ENCODE results near the gene ZFP1. TPM values are rescaled to one million over a fixed set of nuclear protein-coding genes. Genes with fewer than 3 reads are reported as not detected.
A peak's percentile ranks its signal among the peaks of the same experiment; 100 is the strongest.
"Not testable (repeated sequence)": the region's sequence is repeated elsewhere in the genome, so short reads cannot be mapped to it uniquely, and the experiment has no call there.

ZFP1 gene
- total and polyA plus RNA-seq, 2 experiments from 2014 or later: 4.8 to 12.5 TPM

GRCh38 chr16:75208861-75209505 is 60.7 kb downstream of the ZFP1 start:
- H3K27me3 Mint-ChIP-seq (ENCODE audit: insufficient read depth, low read depth, poor library complexity): peaks cover 2% of the 10 kb centered on the region
- Histone ChIP-seq H4K20me1 (replicated peaks; ENCODE audit: insufficient read depth) (0 out of 2 replicates have a peak, but pooled peaks cover 3% of the 10 kb centered on the region), H3K4me1 (ENCODE audit: insufficient read depth) (no peaks in the 10 kb centered on the region), H3K27me3 (ENCODE audit: insufficient read depth) (no peaks in the 10 kb centered on the region), H3K9me2 (ENCODE audit: insufficient read depth) (no peaks in the 10 kb centered on the region), H3K27ac (ENCODE audit: low read depth) (no peak overlapping the region), H3K4me2 (no peak overlapping the region), H2AFZ (peak overlapping the region; percentile 28; the same call in 1 of the 2 replicates), H3K4me3 (no peak overlapping the region), H3F3A (replicated peaks; ENCODE audit: low read depth) (no peaks in the 10 kb centered on the region), H3K36me3 (ENCODE audit: insufficient read depth) (no peaks in the 10 kb centered on the region), H3K79me2 (replicated peaks; ENCODE audit: insufficient read depth) (no peaks in the 10 kb centered on the region)
- no peaks in the 10 kb centered on the region for H3K36me3 Mint-ChIP-seq (ENCODE audit: low read depth)
- peaks cover 6% of the 10 kb centered on the region; the same call in 1 of the 3 replicates for H3K4me1 Mint-ChIP-seq
- TF ChIP-seq ETS1 (IDR thresholded peaks at IDR 0.05): no peak
- no peak for TF ChIP-seq EZH2 (IDR thresholded peaks at IDR 0.05; ENCODE audit: low read depth, unreplicated experiment)
- no peak for TF ChIP-seq STAT1 (IDR thresholded peaks at IDR 0.05; ENCODE audit: unreplicated experiment)
- TF ChIP-seq ZNF114 (CRISPR knock-in tag; IDR thresholded peaks at IDR 0.05): no peak
- no peak for TF ChIP-seq ZNF462 (CRISPR knock-in tag; IDR thresholded peaks at IDR 0.05)
- no peak for TF ChIP-seq EZH2phosphoT487 (IDR thresholded peaks at IDR 0.05; ENCODE audit: unreplicated experiment)
- TF ChIP-seq NANOG (IDR thresholded peaks at IDR 0.05; ENCODE audit: borderline replicate concordance): no peak
- TF ChIP-seq REST (IDR thresholded peaks at IDR 0.05; ENCODE audit: unreplicated experiment): no peak
- TF ChIP-seq JUNB (IDR thresholded peaks at IDR 0.05; ENCODE audit: unreplicated experiment): no peak
- no peak for TF ChIP-seq POLR2AphosphoS5 (IDR thresholded peaks at IDR 0.05; ENCODE audit: low read depth)
- ATAC-seq (peak; percentile 54), DNase-seq (ENCODE audit: low spot score) (no peak)
- no peaks in the 10 kb centered on the region for H3K9me3 Mint-ChIP-seq
- H3K27ac Mint-ChIP-seq: no peak overlapping the region
- no peak overlapping the region; the same call in 2 of the 3 replicates for H3K4me3 Mint-ChIP-seq

DNA sequence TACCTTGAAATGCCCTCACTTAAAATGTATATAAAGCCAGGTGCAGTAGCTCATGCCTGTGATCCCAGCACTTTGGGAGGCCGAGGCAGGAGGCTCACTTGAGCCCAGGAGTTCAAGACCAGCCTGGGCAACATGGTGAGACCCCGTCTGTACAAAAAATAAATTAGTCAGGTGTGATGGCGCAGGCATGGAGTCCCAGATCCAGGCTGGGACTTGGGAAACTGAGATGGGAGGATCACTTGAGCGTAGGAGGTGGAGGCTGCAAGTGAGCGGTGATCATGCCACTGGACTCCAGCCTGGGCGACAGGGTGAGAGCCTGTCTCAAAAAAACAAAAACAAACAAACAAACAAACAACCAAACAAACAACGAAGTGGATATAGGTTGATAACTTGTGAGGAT is 61.2 kb downstream of the ZFP1 start:
- not testable (repeated sequence) for H3K9me2 ChIP-seq (ENCODE audit: insufficient read depth); ATAC-seq; H3K27me3 ChIP-seq (ENCODE audit: insufficient read depth); H4K20me1 ChIP-seq (replicated peaks; ENCODE audit: insufficient read depth); H3K36me3 ChIP-seq (ENCODE audit: insufficient read depth); H3K27me3 Mint-ChIP-seq (ENCODE audit: insufficient read depth, low read depth, poor library complexity); H2AFZ ChIP-seq; H3K4me1 Mint-ChIP-seq; H3K27ac Mint-ChIP-seq; H3K4me3 Mint-ChIP-seq; H3K27ac ChIP-seq (ENCODE audit: low read depth); H3K79me2 ChIP-seq (replicated peaks; ENCODE audit: insufficient read depth); DNase-seq (ENCODE audit: low spot score); H3K9me3 Mint-ChIP-seq; H3K4me2 ChIP-seq; H3K4me1 ChIP-seq (ENCODE audit: insufficient read depth); H3F3A ChIP-seq (replicated peaks; ENCODE audit: low read depth); H3K4me3 ChIP-seq; H3K36me3 Mint-ChIP-seq (ENCODE audit: low read depth)
